H9 (cell line): ENCODE measurements around the gene TSSK2. TPM values are rescaled to one million over a fixed set of nuclear protein-coding genes. Genes with fewer than 3 reads are reported as not detected.

Experiments used
- DNase-seq: peaks from one replicate; pipeline ENCODE4 v3.0.0-alpha.2; 2017
- H2AFZ ChIP-seq: one replicate; pipeline ENCODE4 v1.6.1; 2013; ENCODE audit warnings: mild to moderate bottlenecking, low read length, control low read depth, moderate library complexity
- H2AK5ac ChIP-seq: 2 replicates; pipeline ENCODE4 v1.6.1; 2013; ENCODE audit warnings: low read length, control low read depth, mixed read lengths; ENCODE audit not compliant: insufficient read length
- H2BK120ac ChIP-seq: one replicate; pipeline ENCODE4 v1.6.1; 2013; ENCODE audit warnings: low read depth, mild to moderate bottlenecking, low read length, control low read depth, inconsistent platforms; ENCODE audit not compliant: poor library complexity, severe bottlenecking
- H2BK12ac ChIP-seq: 2 replicates; pipeline ENCODE4 v1.6.1; 2013; ENCODE audit warnings: low read length, control low read depth, mixed read lengths, low read depth; ENCODE audit not compliant: insufficient read length
- H2BK15ac ChIP-seq: 2 replicates; pipeline ENCODE4 v1.6.1; 2013; ENCODE audit warnings: low read depth, low read length, control low read depth
- H2BK20ac ChIP-seq: one replicate; pipeline ENCODE4 v1.6.1; 2013; ENCODE audit warnings: low read depth, mild to moderate bottlenecking, low read length, control low read depth, inconsistent platforms; ENCODE audit not compliant: poor library complexity, severe bottlenecking
- H2BK5ac ChIP-seq: 2 replicates; pipeline ENCODE4 v1.6.1; 2013; ENCODE audit warnings: low read length, control low read depth, mixed read lengths; ENCODE audit not compliant: insufficient read length
- H3K14ac ChIP-seq: 2 replicates; pipeline ENCODE4 v1.6.1; 2013; ENCODE audit warnings: low read length, control low read depth; ENCODE audit not compliant: insufficient read depth
- H3K18ac ChIP-seq: 2 replicates; pipeline ENCODE4 v1.6.1; 2013; ENCODE audit warnings: low read depth, mild to moderate bottlenecking, mixed read lengths, low read length, control low read depth; ENCODE audit not compliant: insufficient read length
- H3K23ac ChIP-seq: 2 replicates; pipeline ENCODE4 v1.6.1; 2013; ENCODE audit warnings: low read length, control low read depth, mixed read lengths, low read depth; ENCODE audit not compliant: insufficient read length
- H3K23me2 ChIP-seq: 2 replicates; pipeline ENCODE4 v1.6.1; 2013; ENCODE audit warnings: low read depth, mild to moderate bottlenecking, mixed read lengths, low read length, control low read depth; ENCODE audit not compliant: insufficient read length, poor library complexity, severe bottlenecking
- H3K27ac ChIP-seq: 2 replicates; pipeline ENCODE4 v1.5.1; 2013; ENCODE audit warnings: low read length, control low read depth, mixed read lengths, low read depth; ENCODE audit not compliant: insufficient read length
- H3K27me3 ChIP-seq: 2 replicates; pipeline ENCODE4 v1.6.1; 2013; ENCODE audit warnings: low read length, control low read depth, inconsistent platforms; ENCODE audit not compliant: insufficient read depth
- H3K4ac ChIP-seq: 2 replicates; pipeline ENCODE4 v1.6.1; 2013; ENCODE audit warnings: low read depth, mild to moderate bottlenecking, control low read depth, inconsistent platforms, low read length, moderate library complexity
- H3K4me1 ChIP-seq: 2 replicates; pipeline ENCODE4 v1.6.1; 2013; ENCODE audit warnings: low read length, control low read depth, inconsistent platforms; ENCODE audit not compliant: insufficient read depth
- H3K4me2 ChIP-seq: 2 replicates; pipeline ENCODE4 v1.6.1; 2013; ENCODE audit warnings: low read length, control low read depth, mixed read lengths; ENCODE audit not compliant: insufficient read length, insufficient read depth
- H3K56ac ChIP-seq: 2 replicates; pipeline ENCODE4 v1.6.1; 2013; ENCODE audit warnings: low read depth, mild to moderate bottlenecking, mixed read lengths, low read length, control low read depth; ENCODE audit not compliant: insufficient read length
- H3K79me1 ChIP-seq: 2 replicates; pipeline ENCODE4 v1.6.1; 2013; ENCODE audit warnings: low read depth, mild to moderate bottlenecking, moderate library complexity, low read length, control low read depth, inconsistent platforms; ENCODE audit not compliant: insufficient read depth, poor library complexity, severe bottlenecking
- H3K79me2 ChIP-seq: 2 replicates; pipeline ENCODE4 v1.6.1; 2013; ENCODE audit warnings: low read length, control low read depth, inconsistent platforms; ENCODE audit not compliant: insufficient read depth
- H3K9ac ChIP-seq: 2 replicates; pipeline ENCODE4 v1.6.1; 2013; ENCODE audit warnings: low read length, control low read depth, mixed read lengths; ENCODE audit not compliant: insufficient read length; ENCODE audit errors: extremely low read depth
- H3K9me3 ChIP-seq: one replicate; pipeline ENCODE4 v1.6.1; 2013; ENCODE audit warnings: low read depth, low read length, inconsistent platforms; ENCODE audit not compliant: control insufficient read depth
- H3T11ph ChIP-seq: one replicate; pipeline ENCODE4 v1.6.1; 2013; ENCODE audit warnings: mild to moderate bottlenecking, low read length, control low read depth, inconsistent platforms
- H4K20me1 ChIP-seq: one replicate; pipeline ENCODE4 v1.6.1; 2013; ENCODE audit not compliant: control insufficient read depth, insufficient read length, insufficient read depth
- H4K5ac ChIP-seq: 2 replicates; pipeline ENCODE4 v1.6.1; 2013; ENCODE audit warnings: low read depth, mild to moderate bottlenecking, mixed read lengths, low read length, control low read depth; ENCODE audit not compliant: insufficient read length
- H4K8ac ChIP-seq: replicated peaks from 2 replicates; pipeline ENCODE4 v1.6.1; 2013; ENCODE audit warnings: low read length, control low read depth, mixed read lengths, low read depth; ENCODE audit not compliant: insufficient read length
- H4K91ac ChIP-seq: 2 replicates; pipeline ENCODE4 v1.6.1; 2013; ENCODE audit warnings: low read depth, mild to moderate bottlenecking, moderate library complexity, mixed read lengths, low read length, control low read depth; ENCODE audit not compliant: insufficient read length
- H3K27ac Mint-ChIP-seq, 3 experiments: 2 replicates in 2 of 3; 3 replicates in 1 of 3; pipeline ENCODE4 v1.8.0; 2020 to 2021; ENCODE audit warnings: mixed read lengths in 3 of 3, mild to moderate bottlenecking in 1 of 3, moderate library complexity in 1 of 3
- H3K27me3 Mint-ChIP-seq: 2 replicates; pipeline ENCODE4 v1.8.0; 2021; ENCODE audit warnings: low read depth, mild to moderate bottlenecking, moderate library complexity, mixed read lengths
- H3K36me3 Mint-ChIP-seq, 3 experiments: 2 replicates in 2 of 3; 3 replicates in 1 of 3; pipeline ENCODE4 v1.8.0; 2020 to 2021; ENCODE audit warnings: low read depth in 3 of 3, mixed read lengths in 3 of 3; ENCODE audit not compliant: insufficient read depth in 1 of 3
- H3K4me1 Mint-ChIP-seq, 2 experiments: 2 replicates each; pipeline ENCODE4 v1.8.0; 2020; ENCODE audit warnings: mixed read lengths in 2 of 2
- H3K4me3 Mint-ChIP-seq, 2 experiments: 2 replicates in 1 of 2; 3 replicates in 1 of 2; pipeline ENCODE4 v1.8.0; 2020 to 2021; ENCODE audit warnings: mild to moderate bottlenecking in 2 of 2, mixed read lengths in 2 of 2, moderate library complexity in 1 of 2
- H3K9me3 Mint-ChIP-seq, 2 experiments: 2 replicates in 1 of 2; 3 replicates in 1 of 2; pipeline ENCODE4 v1.8.0; 2020; ENCODE audit warnings: mild to moderate bottlenecking in 2 of 2, mixed read lengths in 2 of 2, moderate library complexity in 1 of 2
- WGBS: extraction: QIAGEN DNeasy Blood & Tissue Kit; methylation state at CpG from one replicate; pipeline ENCODE4 v1.1.7; 2013; ENCODE audit warnings: missing lambda C conversion rate, low lambda C conversion rate, mixed read lengths; ENCODE audit not compliant: insufficient read length; ENCODE audit errors: extremely low coverage; 5-methylcytosine and 5-hydroxymethylcytosine counted together
- total RNA-seq: library from RNA; stranded (reverse); gene quantifications from 2 replicates; pipeline ENCODE4 v1.2.1, GENCODE V29; 2021
- TF ChIP-seq, protein P1 (sequence below): fragments of 200-600 bp; sonication (generic); conservative IDR thresholded peaks from 3 replicates; pipeline ENCODE4 v1.8.0; 2021; ENCODE audit warnings: antibody characterized with exemption, mild to moderate bottlenecking

The TSSK2 gene
- total RNA-seq, 1 experiment from 2014 or later: not detected

DNA sequence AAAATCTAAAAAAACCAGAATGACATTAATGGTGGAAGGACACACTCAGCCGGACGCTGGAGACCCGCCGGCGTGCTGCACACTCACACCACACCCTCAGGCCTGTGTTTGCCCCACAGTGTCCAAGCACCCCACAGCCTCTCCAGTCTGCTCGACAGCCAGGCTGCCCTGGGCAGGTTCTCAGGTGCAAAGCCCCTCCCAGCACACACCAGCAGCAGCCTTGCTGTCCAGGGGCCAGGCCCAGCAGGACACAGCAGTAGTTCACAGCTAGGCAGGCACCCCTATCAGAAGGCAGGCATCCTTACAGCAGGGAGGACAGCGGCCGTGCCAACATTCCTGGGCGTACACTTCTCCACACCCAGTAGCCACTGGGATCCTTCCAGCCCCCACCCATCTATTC, 49.1 kb downstream of the TSSK2 start:
- Histone ChIP-seq H3K4ac (no peak overlapping the region), H4K20me1 (peaks cover 2% of the 10 kb centered on the region), H3K79me2 (no peaks in the 10 kb centered on the region), H4K8ac (no peak overlapping the region), H2BK20ac (no peak overlapping the region), H3K9me3 (no peaks in the 10 kb centered on the region), H3K14ac (no peak overlapping the region), H3K27ac (no peak overlapping the region), H2BK5ac (no peak overlapping the region), H3K18ac (no peak overlapping the region), H3K23me2 (peaks cover 5% of the 10 kb centered on the region), H3K4me2 (no peak overlapping the region), H3K56ac (no peak overlapping the region), H3K27me3 (no peaks in the 10 kb centered on the region), H3K79me1 (no peaks in the 10 kb centered on the region), H4K5ac (no peak overlapping the region), H3K4me1 (no peaks in the 10 kb centered on the region; the same call in 1 of the 2 replicates), H2AK5ac (no peak overlapping the region), H3K23ac (no peak overlapping the region), H3K9ac (no peak overlapping the region), H4K91ac (no peak overlapping the region), H2BK12ac (no peak overlapping the region), H2BK120ac (no peak overlapping the region), H2AFZ (no peak overlapping the region), H2BK15ac (no peak overlapping the region), H3T11ph (no peak overlapping the region)
- no peaks in the 10 kb centered on the region for H3K9me3 Mint-ChIP-seq
- no peak overlapping the region for H3K27ac Mint-ChIP-seq
- no peak overlapping the region for H3K4me3 Mint-ChIP-seq
- H3K36me3 Mint-ChIP-seq: peaks cover 0 to 15% (median 5%) of the 10 kb centered on the region in 3 experiments; a peak in 4 of 7 replicates
- peaks cover 25 to 27% of the 10 kb centered on the region in 2 experiments for H3K4me1 Mint-ChIP-seq
- DNase-seq: no peak
- no CpG with 5 or more reads among the region's 9 CpGs for WGBS
- TF ChIP-seq, protein P1, sequence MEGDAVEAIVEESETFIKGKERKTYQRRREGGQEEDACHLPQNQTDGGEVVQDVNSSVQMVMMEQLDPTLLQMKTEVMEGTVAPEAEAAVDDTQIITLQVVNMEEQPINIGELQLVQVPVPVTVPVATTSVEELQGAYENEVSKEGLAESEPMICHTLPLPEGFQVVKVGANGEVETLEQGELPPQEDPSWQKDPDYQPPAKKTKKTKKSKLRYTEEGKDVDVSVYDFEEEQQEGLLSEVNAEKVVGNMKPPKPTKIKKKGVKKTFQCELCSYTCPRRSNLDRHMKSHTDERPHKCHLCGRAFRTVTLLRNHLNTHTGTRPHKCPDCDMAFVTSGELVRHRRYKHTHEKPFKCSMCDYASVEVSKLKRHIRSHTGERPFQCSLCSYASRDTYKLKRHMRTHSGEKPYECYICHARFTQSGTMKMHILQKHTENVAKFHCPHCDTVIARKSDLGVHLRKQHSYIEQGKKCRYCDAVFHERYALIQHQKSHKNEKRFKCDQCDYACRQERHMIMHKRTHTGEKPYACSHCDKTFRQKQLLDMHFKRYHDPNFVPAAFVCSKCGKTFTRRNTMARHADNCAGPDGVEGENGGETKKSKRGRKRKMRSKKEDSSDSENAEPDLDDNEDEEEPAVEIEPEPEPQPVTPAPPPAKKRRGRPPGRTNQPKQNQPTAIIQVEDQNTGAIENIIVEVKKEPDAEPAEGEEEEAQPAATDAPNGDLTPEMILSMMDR: no peak
- no peaks in the 10 kb centered on the region for H3K27me3 Mint-ChIP-seq
